WI38 (cell line): ENCODE data around the gene USH2A.

ENCODE experiments used
- H3K4me3 ChIP-seq: 2 replicates; pipeline ENCODE4 v1.5.1; 2011; ENCODE audit warnings: low read depth, mild to moderate bottlenecking, control low read depth, low read length
- TF ChIP-seq, protein P1 (sequence below): IDR thresholded peaks from 2 replicates; pipeline ENCODE4 v1.5.1; 2012; ENCODE audit warnings: low read depth, mild to moderate bottlenecking, control low read depth, low read length

Gene USH2A

DNA sequence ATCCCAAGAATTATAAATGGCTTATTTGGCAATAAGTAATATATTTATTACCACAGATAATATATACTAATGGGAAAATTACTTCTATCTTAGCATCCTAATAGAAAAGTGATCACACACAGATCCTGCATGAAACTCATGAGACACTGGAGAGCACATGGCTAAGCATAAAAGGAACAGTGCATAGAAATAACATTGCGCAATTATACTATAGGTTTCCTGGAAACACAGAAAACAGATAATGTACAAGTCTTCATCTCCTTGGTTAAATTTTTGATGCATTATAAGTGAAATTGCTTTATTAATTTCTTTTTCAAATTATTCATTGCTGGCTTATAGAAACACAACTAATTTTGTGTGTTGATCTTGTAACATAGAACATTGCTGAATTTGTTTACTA, 210.4 kb downstream of the USH2A start:
- TF ChIP-seq, protein P1, sequence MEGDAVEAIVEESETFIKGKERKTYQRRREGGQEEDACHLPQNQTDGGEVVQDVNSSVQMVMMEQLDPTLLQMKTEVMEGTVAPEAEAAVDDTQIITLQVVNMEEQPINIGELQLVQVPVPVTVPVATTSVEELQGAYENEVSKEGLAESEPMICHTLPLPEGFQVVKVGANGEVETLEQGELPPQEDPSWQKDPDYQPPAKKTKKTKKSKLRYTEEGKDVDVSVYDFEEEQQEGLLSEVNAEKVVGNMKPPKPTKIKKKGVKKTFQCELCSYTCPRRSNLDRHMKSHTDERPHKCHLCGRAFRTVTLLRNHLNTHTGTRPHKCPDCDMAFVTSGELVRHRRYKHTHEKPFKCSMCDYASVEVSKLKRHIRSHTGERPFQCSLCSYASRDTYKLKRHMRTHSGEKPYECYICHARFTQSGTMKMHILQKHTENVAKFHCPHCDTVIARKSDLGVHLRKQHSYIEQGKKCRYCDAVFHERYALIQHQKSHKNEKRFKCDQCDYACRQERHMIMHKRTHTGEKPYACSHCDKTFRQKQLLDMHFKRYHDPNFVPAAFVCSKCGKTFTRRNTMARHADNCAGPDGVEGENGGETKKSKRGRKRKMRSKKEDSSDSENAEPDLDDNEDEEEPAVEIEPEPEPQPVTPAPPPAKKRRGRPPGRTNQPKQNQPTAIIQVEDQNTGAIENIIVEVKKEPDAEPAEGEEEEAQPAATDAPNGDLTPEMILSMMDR: no peak
- H3K4me3 ChIP-seq: no peak overlapping the region

DNA sequence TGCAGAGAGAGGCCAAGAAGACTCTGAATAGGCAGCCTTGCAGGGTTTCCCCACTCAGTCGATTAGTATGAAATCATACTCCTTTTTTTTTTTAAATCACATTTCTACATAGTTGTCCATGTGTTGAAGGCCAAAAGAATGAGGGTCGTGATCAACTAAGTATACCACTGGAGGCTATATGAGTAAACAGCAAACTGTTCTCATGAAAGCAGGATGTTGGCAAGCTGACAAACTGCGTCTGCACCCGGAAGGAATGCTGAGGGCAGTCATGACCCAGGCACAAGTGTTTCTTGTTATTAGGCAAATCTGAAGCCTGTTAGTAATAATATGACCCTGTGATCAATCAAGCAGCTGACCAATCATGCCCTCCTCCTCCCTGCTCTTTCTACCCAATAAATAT, 213.2 kb downstream of the USH2A start:
- TF ChIP-seq, protein P1: no peak
- H3K4me3 ChIP-seq: no peak overlapping the region

DNA sequence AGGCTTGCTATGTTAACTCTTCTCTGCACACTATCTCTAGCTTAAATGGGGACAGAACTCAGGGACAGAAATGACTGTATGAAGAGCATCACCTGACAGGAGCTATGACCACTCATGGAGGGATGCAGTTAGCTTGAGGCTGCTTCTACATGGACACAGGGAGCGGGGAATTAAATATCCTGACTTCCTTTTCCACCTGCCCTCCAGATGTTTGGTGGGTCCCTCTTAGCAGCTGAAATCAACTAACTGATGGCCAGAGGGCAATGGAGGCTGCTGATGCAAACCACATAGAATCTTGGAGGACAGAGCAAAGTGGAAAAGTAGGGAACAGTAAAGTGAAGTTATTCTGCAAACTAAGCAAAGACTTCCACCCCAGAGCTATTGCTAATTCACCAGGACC, 214.1 kb downstream of the USH2A start:
- no peak overlapping the region for H3K4me3 ChIP-seq

DNA sequence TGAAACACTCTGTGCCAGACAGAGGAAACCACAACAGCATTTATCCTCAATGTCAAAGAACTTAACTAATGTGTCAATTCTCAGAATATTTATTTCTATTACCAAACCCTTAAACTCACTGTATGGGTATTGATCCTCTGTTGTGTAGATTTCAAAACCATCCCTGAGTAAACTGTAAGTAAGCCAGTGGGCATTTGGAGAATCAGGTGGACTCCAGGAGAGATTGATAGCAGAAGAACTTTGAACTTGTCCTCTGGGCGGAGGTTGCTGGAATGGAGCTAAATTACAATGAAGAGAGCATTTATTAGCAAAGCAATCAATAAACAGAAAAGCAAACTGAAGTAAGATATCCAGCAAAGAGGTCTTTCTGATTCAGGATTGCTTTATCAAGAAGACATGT, 216.1 kb downstream of the USH2A start:
- TF ChIP-seq, protein P1: no peak
- no peak overlapping the region for H3K4me3 ChIP-seq

More for the DNA sequence above, 214.1 kb downstream of the USH2A start:
- TF ChIP-seq, protein P1: no peak

DNA sequence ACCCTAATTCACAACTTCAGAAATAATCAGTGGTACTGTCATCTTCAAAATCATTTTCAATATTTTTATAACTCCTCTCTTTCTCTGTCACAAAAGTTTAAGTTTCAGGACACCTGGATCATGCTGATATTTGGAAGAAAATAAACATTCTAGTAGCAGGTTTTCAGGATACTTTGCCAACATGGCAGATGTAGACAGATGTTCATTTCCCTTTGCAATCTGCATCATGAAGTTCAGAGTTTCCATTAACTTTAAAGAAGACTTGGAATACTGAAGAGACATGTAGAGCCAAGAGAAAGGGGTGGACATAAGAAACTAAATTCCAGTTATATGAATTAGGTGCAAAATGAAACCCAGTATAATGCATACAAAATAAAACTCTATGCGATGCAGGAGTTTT, 218.1 kb downstream of the USH2A start:
- no peak overlapping the region for H3K4me3 ChIP-seq
- TF ChIP-seq, protein P1: no peak

DNA sequence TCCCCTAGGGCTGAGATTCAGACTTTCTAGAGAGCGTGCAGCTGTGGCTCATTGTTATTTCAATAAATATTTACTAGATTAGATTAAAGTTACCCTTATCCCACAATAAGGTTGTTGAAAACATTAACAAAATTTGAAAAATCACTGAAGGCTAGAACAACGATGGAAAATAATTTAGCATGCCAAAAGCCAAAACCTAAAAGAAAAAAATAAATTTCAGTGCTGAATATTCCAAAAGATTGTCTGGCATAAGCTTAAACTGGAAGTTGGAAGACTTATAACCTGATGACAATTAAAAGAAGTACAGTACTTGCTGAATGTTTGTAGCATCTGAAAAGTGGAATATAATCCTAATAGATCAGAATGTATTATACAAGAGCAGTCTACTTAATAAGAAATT, 221.3 kb downstream of the USH2A start:
- TF ChIP-seq, protein P1: no peak
- no peak overlapping the region for H3K4me3 ChIP-seq

DNA sequence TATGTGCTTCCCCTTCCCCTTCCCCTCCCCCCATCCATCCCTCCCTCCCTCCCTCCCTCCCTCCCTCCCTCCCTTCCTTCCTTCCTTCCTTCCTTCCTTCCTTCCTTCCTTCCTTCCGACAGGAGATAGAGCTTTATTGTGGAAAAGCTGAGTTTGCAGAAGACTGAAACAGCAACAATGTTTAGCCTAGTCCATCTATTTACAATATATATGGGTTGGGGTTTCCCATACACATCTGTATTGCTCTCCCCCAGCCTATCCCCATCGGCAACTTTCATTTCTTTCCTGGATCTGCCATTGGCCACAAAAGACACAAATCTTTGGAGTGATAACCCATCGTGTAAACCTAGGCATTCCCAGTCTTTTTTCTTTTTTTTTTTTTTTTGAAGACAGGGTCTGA, 222.3 kb downstream of the USH2A start:
- TF ChIP-seq, protein P1: no peak
- no peak overlapping the region for H3K4me3 ChIP-seq
